Thoracic aorta (tissue), 2 donors: ENCODE measurements around the gene CCDC6. TPM values are rescaled to one million over a fixed set of nuclear protein-coding genes. Genes with fewer than 3 reads are reported as not detected.

Source experiments
- ATAC-seq: fragments of 150-250 bp; one replicate; pipeline ENCODE4 v1.8.0; 2017; ENCODE audit warnings: low read depth; ENCODE audit not compliant: insufficient number of reproducible peaks, low FRiP score
- DNase-seq: peaks from one replicate; pipeline ENCODE4 v3.0.0-alpha.2; 2020; ENCODE audit warnings: low spot score
- H3K27ac ChIP-seq, 2 donors: fragments of 200-600 bp; sonication (generic); 1 replicate in 1 of 2; 2 replicates in 1 of 2; pipeline ENCODE4 v1.5.1; 2016; ENCODE audit warnings: mild to moderate bottlenecking in 2 of 2, moderate library complexity in 2 of 2
- H3K27me3 ChIP-seq: fragments of 200-600 bp; sonication (generic); replicated peaks from 2 replicates; pipeline ENCODE4 v1.6.0; 2016; ENCODE audit warnings: mild to moderate bottlenecking; ENCODE audit not compliant: insufficient read depth
- H3K36me3 ChIP-seq: fragments of 200-600 bp; sonication (generic); one replicate; pipeline ENCODE4 v1.5.1; 2016
- H3K4me1 ChIP-seq, 2 donors: fragments of 200-600 bp; sonication (generic); 1 replicate in 1 of 2; 2 replicates in 1 of 2; pipeline versions ENCODE4 v1.5.1 to v1.6.0; 2016; ENCODE audit warnings: low read depth in 2 of 2, mild to moderate bottlenecking in 1 of 2; ENCODE audit not compliant: control insufficient read depth in 1 of 2
- H3K4me3 ChIP-seq: fragments of 200-600 bp; sonication (generic); 2 replicates; pipeline ENCODE4 v1.5.1; 2016; ENCODE audit warnings: mild to moderate bottlenecking
- H3K9me3 ChIP-seq: fragments of 200-600 bp; sonication (generic); 2 replicates; pipeline ENCODE4 v1.5.1; 2016
- total RNA-seq, 2 donors: library from RNA; depleted of rRNA; stranded (reverse); fragments of >200 nt; gene quantifications; one replicate each; pipeline versions ENCODE4 v1.1.0 to v1.2.3, GENCODE V29; 2016
- TF ChIP-seq, protein P1 (sequence below): fragments of 200-600 bp; sonication (generic); IDR thresholded peaks from one replicate; pipeline ENCODE4 v1.5.1; 2019; ENCODE audit warnings: antibody characterized with exemption

The CCDC6 gene
- total RNA-seq, 2 donors from 2014 or later, result 69.3 to 70.9 TPM

DNA sequence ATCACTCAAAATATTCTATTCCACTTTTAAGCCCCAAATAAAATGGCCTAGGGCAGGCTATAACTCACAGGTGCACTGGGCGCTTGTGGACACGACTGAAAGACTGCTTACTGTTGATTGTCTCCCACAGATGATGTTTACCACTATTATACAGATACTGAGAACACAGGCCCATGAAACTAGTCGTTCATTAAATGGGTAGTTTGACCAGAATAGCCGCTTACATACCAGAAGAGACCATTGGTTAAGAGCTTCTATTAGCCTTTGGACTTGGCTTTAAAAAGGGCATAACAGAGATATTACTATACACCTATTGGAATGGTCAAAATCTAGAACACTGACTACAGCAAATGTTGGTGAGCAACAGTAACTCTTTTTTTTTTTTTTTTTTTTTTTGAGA is 4.3 kb downstream of the CCDC6 start:
- Histone ChIP-seq H3K9me3 (no peaks in the 10 kb centered on the region), H3K4me3 (no peak overlapping the region), H3K4me1 (peaks cover 22 to 83% of the 10 kb centered on the region in 2 donors), H3K36me3 (no peaks in the 10 kb centered on the region), H3K27me3 (no peaks in the 10 kb centered on the region), H3K27ac (peak overlapping the region in 1 of 2 donors; percentile 24)
- ATAC-seq, result no peak
- TF ChIP-seq, protein P1, sequence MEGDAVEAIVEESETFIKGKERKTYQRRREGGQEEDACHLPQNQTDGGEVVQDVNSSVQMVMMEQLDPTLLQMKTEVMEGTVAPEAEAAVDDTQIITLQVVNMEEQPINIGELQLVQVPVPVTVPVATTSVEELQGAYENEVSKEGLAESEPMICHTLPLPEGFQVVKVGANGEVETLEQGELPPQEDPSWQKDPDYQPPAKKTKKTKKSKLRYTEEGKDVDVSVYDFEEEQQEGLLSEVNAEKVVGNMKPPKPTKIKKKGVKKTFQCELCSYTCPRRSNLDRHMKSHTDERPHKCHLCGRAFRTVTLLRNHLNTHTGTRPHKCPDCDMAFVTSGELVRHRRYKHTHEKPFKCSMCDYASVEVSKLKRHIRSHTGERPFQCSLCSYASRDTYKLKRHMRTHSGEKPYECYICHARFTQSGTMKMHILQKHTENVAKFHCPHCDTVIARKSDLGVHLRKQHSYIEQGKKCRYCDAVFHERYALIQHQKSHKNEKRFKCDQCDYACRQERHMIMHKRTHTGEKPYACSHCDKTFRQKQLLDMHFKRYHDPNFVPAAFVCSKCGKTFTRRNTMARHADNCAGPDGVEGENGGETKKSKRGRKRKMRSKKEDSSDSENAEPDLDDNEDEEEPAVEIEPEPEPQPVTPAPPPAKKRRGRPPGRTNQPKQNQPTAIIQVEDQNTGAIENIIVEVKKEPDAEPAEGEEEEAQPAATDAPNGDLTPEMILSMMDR, result no peak
- DNase-seq, result no peak

DNA sequence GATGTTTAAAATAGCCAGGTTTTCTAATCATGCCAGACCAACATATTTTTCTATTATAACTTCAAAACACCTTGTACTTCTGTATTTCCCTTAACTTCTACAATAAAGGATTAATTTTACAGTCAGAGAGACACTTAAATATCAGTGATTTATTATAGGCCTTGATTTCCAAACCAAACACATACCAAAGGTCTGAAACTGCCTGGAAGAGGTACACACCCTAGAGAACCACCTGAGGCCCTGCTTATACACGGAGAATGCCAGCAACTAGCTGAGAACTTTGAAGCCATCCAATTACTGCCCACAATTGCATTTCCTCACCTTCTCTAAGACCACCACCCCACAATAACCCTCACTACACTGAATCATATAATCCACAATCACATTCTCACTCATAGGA is 4.9 kb downstream of the CCDC6 start:
- no peak for ATAC-seq
- Histone ChIP-seq H3K27ac (peak overlapping the region in 1 of 2 donors; percentile 24), H3K4me3 (peak overlapping the region; percentile 19), H3K4me1 (peaks cover 26 to 85% of the 10 kb centered on the region in 2 donors), H3K9me3 (no peaks in the 10 kb centered on the region), H3K27me3 (no peaks in the 10 kb centered on the region), H3K36me3 (no peaks in the 10 kb centered on the region)
- TF ChIP-seq, protein P1, result no peak
- no peak for DNase-seq

DNA sequence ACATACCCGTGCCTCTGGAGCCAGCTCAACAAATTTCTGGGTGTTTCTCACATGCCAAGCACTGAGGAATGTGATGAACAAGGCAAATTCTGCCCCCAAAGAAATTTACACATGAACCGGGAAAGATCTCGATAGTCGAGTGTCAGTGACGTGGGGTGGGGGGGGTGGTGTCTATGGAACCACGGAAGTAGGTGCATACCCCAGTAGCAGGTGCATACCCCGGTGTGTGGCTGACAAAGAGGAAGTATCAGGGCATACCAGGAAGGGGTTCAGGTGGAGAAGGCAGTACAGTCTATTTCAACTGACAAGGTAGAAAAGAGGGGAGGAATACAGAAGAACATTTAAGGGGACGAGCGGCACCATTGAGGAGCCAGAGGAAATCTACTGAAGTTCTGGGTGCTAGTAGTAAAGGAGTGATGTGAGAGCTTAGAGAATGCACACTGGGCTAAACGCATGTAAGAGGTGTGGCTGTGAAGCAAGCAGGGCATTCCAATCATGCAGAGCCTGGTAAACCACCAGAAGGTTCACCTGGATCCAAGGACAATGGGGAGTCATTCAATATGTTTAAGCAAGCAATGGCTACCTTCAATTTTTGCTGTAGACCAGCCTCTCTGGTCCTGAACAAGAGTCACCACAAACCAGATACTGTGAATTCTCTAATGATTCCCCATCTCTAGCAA is 6.2 kb downstream of the CCDC6 start:
- TF ChIP-seq, protein P1, result no peak
- no peak overlapping the region for H3K4me3 ChIP-seq
- no peaks in the 10 kb centered on the region for H3K9me3 ChIP-seq
- DNase-seq (no peak), ATAC-seq (no peak)
- peak overlapping the region in 1 of 2 donors; percentile 24 for H3K27ac ChIP-seq
- peaks cover 37 to 98% of the 10 kb centered on the region in 2 donors for H3K4me1 ChIP-seq
- H3K36me3 ChIP-seq, result no peaks in the 10 kb centered on the region
- H3K27me3 ChIP-seq, result no peaks in the 10 kb centered on the region

DNA sequence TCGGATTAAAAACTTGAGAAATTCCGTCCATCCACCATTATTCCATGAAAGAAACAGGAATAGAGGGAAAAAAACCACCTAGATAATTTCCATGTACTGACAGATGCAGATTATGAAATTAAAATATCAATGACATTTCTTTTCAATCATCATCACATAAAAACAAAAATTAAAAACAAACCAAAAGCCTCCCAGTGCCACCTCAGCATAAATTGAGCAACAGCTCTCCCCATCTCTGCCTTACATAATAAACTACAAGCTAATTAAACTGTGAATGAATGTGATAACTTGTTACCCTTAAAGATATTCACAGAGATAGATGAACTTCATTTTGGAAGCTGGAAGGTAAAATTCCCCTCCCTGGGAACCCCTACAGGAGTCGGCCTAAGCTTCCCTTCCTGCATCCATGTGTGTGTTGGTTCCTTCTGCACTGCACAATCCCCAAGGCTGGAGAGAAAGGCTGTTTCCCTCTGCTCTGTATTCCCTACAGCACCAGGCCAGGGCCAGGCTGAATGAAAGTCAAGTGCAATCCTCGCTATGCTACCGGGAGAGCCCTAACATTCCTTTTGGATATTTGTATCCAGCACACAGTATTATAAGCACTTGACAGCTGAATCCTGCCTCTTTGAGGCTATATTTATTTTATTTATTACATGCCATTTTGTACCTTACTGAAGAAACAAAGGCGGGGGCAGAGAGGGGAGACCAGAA is 8.1 kb downstream of the CCDC6 start:
- no peak for DNase-seq
- TF ChIP-seq, protein P1, result no peak
- H3K27me3 ChIP-seq, result no peaks in the 10 kb centered on the region
- no peak for ATAC-seq
- no peaks in the 10 kb centered on the region for H3K36me3 ChIP-seq
- H3K4me3 ChIP-seq, result no peak overlapping the region
- H3K27ac ChIP-seq, result peak overlapping the region; percentile 1 to 38
- peaks cover 53 to 100% of the 10 kb centered on the region in 2 donors for H3K4me1 ChIP-seq
- H3K9me3 ChIP-seq, result no peaks in the 10 kb centered on the region

DNA sequence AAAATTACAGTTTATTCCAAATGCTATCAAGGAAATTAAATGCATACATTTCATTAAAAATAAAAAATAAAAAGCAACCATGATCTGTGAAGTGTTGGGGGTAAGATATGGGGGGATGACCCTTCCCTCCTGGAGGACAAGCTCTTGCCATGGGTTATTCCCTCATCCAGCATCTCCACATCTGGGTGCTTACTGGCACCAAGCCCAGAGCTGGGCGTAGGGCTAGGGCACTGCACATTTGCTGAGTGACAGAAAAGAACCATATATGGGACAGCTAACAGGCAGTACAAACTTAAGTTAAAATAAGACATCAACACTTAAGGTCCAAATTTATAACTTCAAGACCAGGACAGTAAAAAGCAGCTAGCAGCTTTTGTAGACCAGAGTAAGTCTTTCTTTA is 10.2 kb downstream of the CCDC6 start:
- Histone ChIP-seq H3K9me3 (no peaks in the 10 kb centered on the region), H3K4me3 (no peak overlapping the region), H3K27me3 (no peaks in the 10 kb centered on the region), H3K4me1 (peaks cover 70 to 100% of the 10 kb centered on the region in 2 donors), H3K27ac (peak overlapping the region; percentile 59 to 68), H3K36me3 (no peaks in the 10 kb centered on the region)
- ATAC-seq (no peak), DNase-seq (no peak)
- TF ChIP-seq, protein P1, result no peak
